IPS-11a (cell line): ENCODE measurements around the gene HAGHL.
"Not testable (repeated sequence)": the region's sequence is repeated elsewhere in the genome, so short reads cannot be mapped to it uniquely, and the experiment has no call there.

Experiments
- H3K4me3 ChIP-seq: one replicate; pipeline ENCODE4 v1.5.1; 2013; ENCODE audit warnings: low read depth, low read length, control low read depth

Gene HAGHL

GRCh38 chr16:767743-768235, 40.9 kb downstream of the HAGHL start:
- H3K4me3 ChIP-seq, result no peak overlapping the region

- no peak overlapping the region for H3K4me3 ChIP-seq
Measured at GRCh38 chr16:768428-768827, 41.5 kb downstream of the HAGHL start.

GRCh38 chr16:769184-769784, 42.4 kb downstream of the HAGHL start:
- H3K4me3 ChIP-seq, result no peak overlapping the region

- H3K4me3 ChIP-seq, result no peak overlapping the region
Measured at GRCh38 chr16:769934-770333, 43.0 kb downstream of the HAGHL start.

- H3K4me3 ChIP-seq, result no peak overlapping the region
Measured at GRCh38 chr16:770411-770810, 43.5 kb downstream of the HAGHL start.

GRCh38 chr16:772959-773358, 46.1 kb downstream of the HAGHL start:
- no peak overlapping the region for H3K4me3 ChIP-seq

- H3K4me3 ChIP-seq, result no peak overlapping the region
Measured at GRCh38 chr16:774086-775001, 47.4 kb downstream of the HAGHL start.

- no peak overlapping the region for H3K4me3 ChIP-seq
Measured at GRCh38 chr16:775236-775796, 48.4 kb downstream of the HAGHL start.

- not testable (repeated sequence) for H3K4me3 ChIP-seq
Measured at GRCh38 chr16:776298-776697, 49.4 kb downstream of the HAGHL start.

- no peak overlapping the region for H3K4me3 ChIP-seq
Measured at GRCh38 chr16:776824-777223, 49.9 kb downstream of the HAGHL start.

GRCh38 chr16:777826-778225, 50.9 kb downstream of the HAGHL start:
- no peak overlapping the region for H3K4me3 ChIP-seq

- no peak overlapping the region for H3K4me3 ChIP-seq
Measured at GRCh38 chr16:778447-778846, 51.5 kb downstream of the HAGHL start.

- no peak overlapping the region for H3K4me3 ChIP-seq
Measured at GRCh38 chr16:778909-779527, 52.1 kb downstream of the HAGHL start.
